CD14-positive monocyte (primary cell): ENCODE measurements around the gene PRRC2C. TPM values are rescaled to one million over a fixed set of nuclear protein-coding genes. Genes with fewer than 3 reads are reported as not detected.

ENCODE experiments used
- DNase-seq, 3 donors: peaks; one replicate each; pipeline ENCODE4 v3.0.0-alpha.2; 2011 to 2022
- H2AFZ ChIP-seq: 2 replicates; pipeline ENCODE4 v1.6.0; 2012; ENCODE audit warnings: mild to moderate bottlenecking, low read depth, low read length, inconsistent platforms; ENCODE audit not compliant: insufficient read depth, poor library complexity, severe bottlenecking
- H3K27ac ChIP-seq, 2 donors: 1 replicate in 1 of 2; 2 replicates in 1 of 2; pipeline ENCODE4 v1.5.1; 2012 to 2013; ENCODE audit warnings: low read length in 2 of 2, control low read depth in 1 of 2, inconsistent platforms in 1 of 2, low read depth in 1 of 2, mild to moderate bottlenecking in 1 of 2
- H3K27me3 ChIP-seq, 2 donors: one replicate each; pipeline versions ENCODE4 v1.6.0 to v1.6.1; 2011 to 2013; ENCODE audit warnings: low read length in 2 of 2; ENCODE audit not compliant: control insufficient read depth in 2 of 2, insufficient read depth in 2 of 2
- H3K36me3 ChIP-seq, 2 donors: replicated peaks in 1 of 2; 1 replicate in 1 of 2; 2 replicates in 1 of 2; pipeline versions ENCODE4 v1.5.1 to v1.6.1; 2012 to 2013; ENCODE audit warnings: low read length in 2 of 2, control low read depth in 1 of 2, inconsistent platforms in 1 of 2, mild to moderate bottlenecking in 1 of 2; ENCODE audit not compliant: insufficient read depth in 2 of 2, control insufficient read depth in 1 of 2
- H3K4me1 ChIP-seq, 2 donors: 1 replicate in 1 of 2; 2 replicates in 1 of 2; pipeline versions ENCODE4 v1.5.1 to v1.6.1; 2012 to 2013; ENCODE audit warnings: low read length in 2 of 2, control low read depth in 1 of 2, inconsistent platforms in 1 of 2, mild to moderate bottlenecking in 1 of 2, moderate library complexity in 1 of 2; ENCODE audit not compliant: insufficient read depth in 2 of 2, control insufficient read depth in 1 of 2
- H3K4me2 ChIP-seq: replicated peaks from 2 replicates; pipeline ENCODE3; 2012; ENCODE audit warnings: low read length, moderate library complexity, mild to moderate bottlenecking; ENCODE audit not compliant: poor library complexity, severe bottlenecking; ENCODE audit errors: extremely low read depth
- H3K4me3 ChIP-seq, 3 experiments: fragments of 200-600 bp in 1 of 3; sonication (generic) in 1 of 3; replicated peaks in 1 of 3; 1 replicate in 2 of 3; 2 replicates in 1 of 3; pipeline ENCODE4 v1.5.1; 2011 to 2013; ENCODE audit warnings: low read length in 3 of 3, mild to moderate bottlenecking in 3 of 3, control low read depth in 2 of 3, low read depth in 2 of 3, inconsistent platforms in 1 of 3, moderate library complexity in 1 of 3
- H3K79me2 ChIP-seq: 2 replicates; pipeline ENCODE4 v1.6.0; 2012; ENCODE audit warnings: mild to moderate bottlenecking, control low read depth, inconsistent platforms, low read length, moderate library complexity; ENCODE audit not compliant: insufficient read depth
- H3K9ac ChIP-seq: 2 replicates; pipeline ENCODE4 v1.6.0; 2017; ENCODE audit warnings: low read length, mild to moderate bottlenecking; ENCODE audit not compliant: insufficient read depth, poor library complexity, severe bottlenecking
- H3K9me3 ChIP-seq, 2 donors: replicated peaks in 1 of 2; 1 replicate in 1 of 2; 2 replicates in 1 of 2; pipeline versions ENCODE4 v1.5.1 to v1.6.1; 2012 to 2013; ENCODE audit warnings: low read length in 2 of 2, control low read depth in 1 of 2; ENCODE audit not compliant: control insufficient read depth in 1 of 2, insufficient read depth in 1 of 2
- H4K20me1 ChIP-seq: 2 replicates; pipeline ENCODE4 v1.6.0; 2012; ENCODE audit warnings: mild to moderate bottlenecking, low read length, control low read depth, moderate library complexity; ENCODE audit not compliant: insufficient read depth
- H3K27ac Mint-ChIP-seq, 7 donors: one replicate each; pipeline ENCODE4 v1.8.0; 2020; ENCODE audit warnings: mild to moderate bottlenecking in 7 of 7, mixed read lengths in 7 of 7, moderate library complexity in 6 of 7, inconsistent platforms in 2 of 7
- H3K27me3 Mint-ChIP-seq, 3 donors: one replicate each; pipeline ENCODE4 v1.8.0; 2021 to 2022; ENCODE audit warnings: low read depth in 3 of 3, mild to moderate bottlenecking in 3 of 3, mixed read lengths in 3 of 3, moderate library complexity in 3 of 3, inconsistent platforms in 1 of 3
- H3K36me3 Mint-ChIP-seq, 2 donors: one replicate each; pipeline ENCODE4 v1.8.0; 2020; ENCODE audit warnings: mixed read lengths in 2 of 2, inconsistent platforms in 1 of 2, mild to moderate bottlenecking in 1 of 2
- H3K4me1 Mint-ChIP-seq: one replicate; pipeline ENCODE4 v1.8.0; 2020; ENCODE audit warnings: mild to moderate bottlenecking, mixed read lengths
- H3K4me3 Mint-ChIP-seq, 2 donors: one replicate each; pipeline ENCODE4 v1.8.0; 2020; ENCODE audit warnings: mild to moderate bottlenecking in 2 of 2, mixed read lengths in 2 of 2, moderate library complexity in 1 of 2
- H3K9me3 Mint-ChIP-seq, 7 donors: one replicate each; pipeline ENCODE4 v1.8.0; 2020 to 2022; ENCODE audit warnings: mixed read lengths in 7 of 7, mild to moderate bottlenecking in 6 of 7, moderate library complexity in 6 of 7, inconsistent platforms in 2 of 7
- WGBS: methylation state at CpG from one replicate; pipeline ENCODE4 v1.1.5; 2013; ENCODE audit warnings: missing lambda C conversion rate; ENCODE audit not compliant: insufficient coverage; 5-methylcytosine and 5-hydroxymethylcytosine counted together
- intact Hi-C, 2 donors: fragments of 100-400 bp; cut with micrococcal nuclease; formaldehyde crosslinking; loops; one replicate each; pipeline versions ENCODE4 v1.15.0 to v1.15.1; 2023
- polyA plus RNA-seq, 3 donors: library from polyadenylated mRNA; depleted of rRNA in 1 of 3; unstranded in 2 of 3; stranded (reverse) in 1 of 3; fragments of 300-500 nt in 2 of 3; fragments of >200 nt in 1 of 3; fragmentation: Illumina TruSeq in 2 of 3; gene quantifications; 1 replicate in 2 of 3; 2 replicates in 1 of 3; pipeline ENCODE4 v1.2.3, GENCODE V29; 2012 to 2021
- TF ChIP-seq, protein P1 (sequence below): fragments of 200-600 bp; IDR thresholded peaks from one replicate; pipeline ENCODE4 v1.8.0; 2022; ENCODE audit warnings: antibody characterized with exemption, mild to moderate bottlenecking

PRRC2C gene
- polyA plus RNA-seq, 3 donors: 13.8 to 69.1 (median 15.6) TPM

DNA sequence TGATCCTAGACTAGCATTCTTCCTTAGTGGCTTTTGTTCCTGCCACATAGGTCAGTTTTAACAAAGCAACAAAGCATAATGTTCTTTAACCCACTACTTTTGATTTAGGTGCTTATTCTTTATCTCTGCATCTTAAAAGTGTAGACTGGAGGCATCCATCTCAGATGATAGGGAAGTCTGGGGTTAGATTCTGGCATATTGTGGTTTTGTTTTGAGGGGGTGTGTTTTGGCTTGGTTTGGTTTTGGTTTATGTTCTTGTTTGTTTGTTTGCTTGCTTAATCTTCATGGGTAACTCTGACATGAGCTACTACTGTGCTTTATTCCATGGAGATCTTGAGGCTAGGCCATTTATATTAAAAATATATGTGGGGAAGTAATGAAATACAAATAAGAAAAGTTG lies 96.4 kb downstream of the PRRC2C start:
- Histone ChIP-seq H3K36me3 (peaks cover 96 to 97% of the 10 kb centered on the region in 2 donors), H3K79me2 (no peaks in the 10 kb centered on the region), H4K20me1 (peaks cover 6% of the 10 kb centered on the region), H3K27ac (no peak overlapping the region), H3K4me1 (no peaks in the 10 kb centered on the region), H3K4me2 (no peak overlapping the region), H3K27me3 (no peaks in the 10 kb centered on the region), H2AFZ (no peak overlapping the region), H3K9ac (no peak overlapping the region), H3K9me3 (no peaks in the 10 kb centered on the region), H3K4me3 (no peak overlapping the region)
- peaks cover 80 to 85% of the 10 kb centered on the region in 2 donors for H3K36me3 Mint-ChIP-seq
- intact Hi-C loops: loop anchor here in 1 of 2 donors (10.0 kb wide), 1 partner anchor 57 kb away; no protein-coding TSS in a partner anchor
- H3K27me3 Mint-ChIP-seq: no peaks in the 10 kb centered on the region
- no peaks in the 10 kb centered on the region for H3K9me3 Mint-ChIP-seq
- peak overlapping the region in 1 of 7 donors; percentile 77 for H3K27ac Mint-ChIP-seq
- no peak for DNase-seq
- TF ChIP-seq, protein P1, sequence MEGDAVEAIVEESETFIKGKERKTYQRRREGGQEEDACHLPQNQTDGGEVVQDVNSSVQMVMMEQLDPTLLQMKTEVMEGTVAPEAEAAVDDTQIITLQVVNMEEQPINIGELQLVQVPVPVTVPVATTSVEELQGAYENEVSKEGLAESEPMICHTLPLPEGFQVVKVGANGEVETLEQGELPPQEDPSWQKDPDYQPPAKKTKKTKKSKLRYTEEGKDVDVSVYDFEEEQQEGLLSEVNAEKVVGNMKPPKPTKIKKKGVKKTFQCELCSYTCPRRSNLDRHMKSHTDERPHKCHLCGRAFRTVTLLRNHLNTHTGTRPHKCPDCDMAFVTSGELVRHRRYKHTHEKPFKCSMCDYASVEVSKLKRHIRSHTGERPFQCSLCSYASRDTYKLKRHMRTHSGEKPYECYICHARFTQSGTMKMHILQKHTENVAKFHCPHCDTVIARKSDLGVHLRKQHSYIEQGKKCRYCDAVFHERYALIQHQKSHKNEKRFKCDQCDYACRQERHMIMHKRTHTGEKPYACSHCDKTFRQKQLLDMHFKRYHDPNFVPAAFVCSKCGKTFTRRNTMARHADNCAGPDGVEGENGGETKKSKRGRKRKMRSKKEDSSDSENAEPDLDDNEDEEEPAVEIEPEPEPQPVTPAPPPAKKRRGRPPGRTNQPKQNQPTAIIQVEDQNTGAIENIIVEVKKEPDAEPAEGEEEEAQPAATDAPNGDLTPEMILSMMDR: no peak
- H3K4me3 Mint-ChIP-seq: no peak overlapping the region
- no peaks in the 10 kb centered on the region for H3K4me1 Mint-ChIP-seq

- Histone ChIP-seq H3K9me3 (no peaks in the 10 kb centered on the region), H3K36me3 (peaks cover 96 to 97% of the 10 kb centered on the region in 2 donors), H2AFZ (no peak overlapping the region), H3K4me2 (no peak overlapping the region), H3K27ac (peak overlapping the region in 1 of 2 donors; percentile 6), H3K4me3 (no peak overlapping the region), H3K9ac (no peak overlapping the region), H3K79me2 (no peaks in the 10 kb centered on the region), H4K20me1 (peaks cover 6% of the 10 kb centered on the region), H3K27me3 (no peaks in the 10 kb centered on the region), H3K4me1 (no peaks in the 10 kb centered on the region)
- no peaks in the 10 kb centered on the region for H3K4me1 Mint-ChIP-seq
- H3K36me3 Mint-ChIP-seq: peaks cover 81 to 85% of the 10 kb centered on the region in 2 donors
- no peak overlapping the region for H3K4me3 Mint-ChIP-seq
- H3K27ac Mint-ChIP-seq: no peak overlapping the region
- peaks cover 0 to 2% (median 0%) of the 10 kb centered on the region in 3 donors for H3K27me3 Mint-ChIP-seq
- intact Hi-C loops: loop anchor here in 1 of 2 donors (10.0 kb wide), 1 partner anchor 58 kb away; no protein-coding TSS in a partner anchor
- TF ChIP-seq, protein P1: no peak
- H3K9me3 Mint-ChIP-seq: no peaks in the 10 kb centered on the region
- WGBS: no CpG with 5 or more reads among the region's 2 CpGs
- no peak for DNase-seq
Measured at GRCh38 chr1:171582589-171582988, 97.3 kb downstream of the PRRC2C start.
